Heart right ventricle (tissue), 16 donors: ENCODE measurements around the gene PCBP3. TPM values are rescaled to one million over a fixed set of nuclear protein-coding genes. Genes with fewer than 3 reads are reported as not detected.
A peak's percentile ranks its signal among the peaks of the same experiment; 100 is the strongest.

Experiments used
- ATAC-seq, 8 donors: fragments of 200-7000 bp; cut with Tn5 transposase; one replicate each; pipeline ENCODE4 v1.9.1; 2020; ENCODE audit warnings: mild to moderate bottlenecking in 8 of 8, moderate library complexity in 8 of 8, moderate number of reproducible peaks in 1 of 8
- DNase-seq, 2 donors: peaks; one replicate each; pipeline ENCODE4 v3.0.0-alpha.2; 2020
- H3K27ac ChIP-seq, 10 donors: fragments of 200-600 bp; sonication (generic) in 2 of 10; one replicate each; pipeline versions ENCODE4 v1.5.0 to v1.8.0; 2020 to 2022; ENCODE audit warnings: mild to moderate bottlenecking in 3 of 10
- H3K27me3 ChIP-seq, 7 donors: fragments of 200-600 bp; one replicate each; pipeline ENCODE4 v1.8.0; 2021 to 2022; ENCODE audit warnings: mild to moderate bottlenecking in 2 of 7
- H3K36me3 ChIP-seq, 9 donors: fragments of 200-600 bp; sonication (generic) in 1 of 9; one replicate each; pipeline versions ENCODE4 v1.5.0 to v1.8.0; 2020 to 2022; ENCODE audit warnings: mild to moderate bottlenecking in 2 of 9
- H3K4me1 ChIP-seq, 9 donors: fragments of 200-600 bp; sonication (generic) in 1 of 9; one replicate each; pipeline versions ENCODE4 v1.5.0 to v1.8.0; 2020 to 2022; ENCODE audit warnings: mild to moderate bottlenecking in 4 of 9
- H3K4me3 ChIP-seq, 10 donors: fragments of 200-600 bp; sonication (generic) in 2 of 10; one replicate each; pipeline versions ENCODE4 v1.5.0 to v1.8.0; 2020 to 2022; ENCODE audit warnings: mild to moderate bottlenecking in 7 of 10, moderate library complexity in 2 of 10
- H3K9me3 ChIP-seq, 11 donors: fragments of 200-600 bp in 10 of 11; sonication (generic) in 2 of 11; one replicate each; pipeline versions ENCODE4 v1.5.0 to v1.8.0; 2013 to 2022; ENCODE audit warnings: mild to moderate bottlenecking in 2 of 11, control low read depth in 1 of 11, moderate library complexity in 1 of 11
- WGBS, 2 donors: extraction: QIAGEN DNeasy Blood & Tissue Kit; methylation state at CpG; one replicate each; pipeline ENCODE4 v1.1.7; 2013; ENCODE audit warnings: inconsistent platforms in 1 of 2; 5-methylcytosine and 5-hydroxymethylcytosine counted together
- intact Hi-C, 10 donors: fragments of 100-400 bp; cut with DNase I; formaldehyde crosslinking; loops; one replicate each; pipeline versions ENCODE4 v1.11.1 to v1.14.2; 2022
- polyA plus RNA-seq, 2 donors: library from polyadenylated mRNA; stranded (reverse); fragments of 200-250 nt; gene quantifications; one replicate each; pipeline ENCODE4 v1.2.3, GENCODE V29; 2013
- total RNA-seq, 10 donors: library from RNA; stranded (reverse); fragmentation: NEBNext Ultra II Directional in 3 of 10; extraction: Animal tissue kit (Norgen Biotek cat#: 25700) in 3 of 10; gene quantifications; one replicate each; pipeline versions ENCODE4 v1.2.1 to v1.2.4, GENCODE V29; 2021 to 2023
- TF ChIP-seq, protein P1 (sequence below), 9 donors: fragments of 200-600 bp; sonication (generic) in 2 of 9; IDR thresholded peaks; one replicate each; pipeline versions ENCODE4 v1.5.0 to v1.8.0; 2021 to 2022; ENCODE audit warnings: antibody characterized with exemption in 9 of 9, mild to moderate bottlenecking in 5 of 9, moderate library complexity in 1 of 9
- donor health status: Arrhythmogenic right ventricular cardiomyopathy.
- donor health status: ischemic (EF 13 %, LVEDD 7.1; RV severe dilation, severe dysfunction).
- donor health status: healthy with polysubstance abuse.
- donor health status: DM: no; HTN: yes; CAD: no.
- donor health status: DM: no; HTN: no; CAD: no.
- donor health status: ischemic (EF 25% LVEDD 6.9; RV normal size, moderate dysfunction).
- donor health status: ischemic (EF 25% LVEDD 5.7; RV mildly dilated, moderate dysfunction).
- donor health status: healthy.
- donor health status: DM: yes; HTN: yes; CAD: no.
- donor health status: Ischemic cardiomyopathy.
- donor health status: ischemic (EF 35%, LVEDD 5.7; RV mildly dilated, moderate dysfunction).
- donor health status: nonischemic (EF 11% LVEDD 7.7; RV severe dilation, severe dysfunction).
- donor health status: DM: yes; HTN: yes; CAD: no.
- donor health status: PGD.
- donor health status: ischemic (EF 29% LVEDD 5.4; RV normal size, mild dysfunction).
- donor health status: nonischemic (EF 23%, LVEDD 6.1; RV moderate dilation, normal function).

Gene PCBP3
- total and polyA plus RNA-seq, 12 donors: 0.25 to 11.3 (median 1.2) TPM

DNA sequence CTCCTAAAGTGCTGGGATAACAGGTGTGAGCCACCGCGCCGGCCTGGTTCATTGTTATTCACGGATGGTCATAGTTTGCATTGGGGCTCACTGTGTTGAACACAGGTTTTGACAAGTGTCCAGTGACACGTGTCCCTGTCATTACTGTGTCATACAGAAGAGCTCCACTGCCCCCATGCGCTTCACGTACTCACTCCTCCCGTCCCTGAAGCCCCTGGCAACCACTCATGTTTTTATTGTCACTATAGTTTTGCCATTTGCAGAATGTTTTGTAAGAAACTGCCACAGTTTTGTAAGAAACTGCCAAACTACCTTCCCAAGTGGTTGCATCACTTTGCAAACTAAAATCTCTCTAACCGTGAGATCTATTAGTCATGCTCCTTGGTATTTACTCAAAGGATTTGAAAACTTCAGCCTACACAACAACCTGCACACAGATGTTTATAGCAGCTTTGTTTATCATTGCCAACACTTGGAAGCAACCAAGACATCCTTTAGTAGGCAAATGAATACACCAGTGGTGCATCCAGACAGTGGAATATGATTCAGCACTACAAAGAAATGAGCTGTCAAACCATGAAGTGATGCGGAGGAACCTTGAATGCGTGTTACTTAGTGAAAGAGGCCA is 174.9 kb downstream of the PCBP3 start:
- 78 to 79% methylated on average over 11 of the region's 11 CpGs for WGBS, 2 donors
- no peak overlapping the region for H3K27ac ChIP-seq
- no peak for ATAC-seq
- peaks cover 0 to 21% (median 0%) of the 10 kb centered on the region in 7 donors for H3K27me3 ChIP-seq
- no peaks in the 10 kb centered on the region for H3K9me3 ChIP-seq
- TF ChIP-seq, protein P1, sequence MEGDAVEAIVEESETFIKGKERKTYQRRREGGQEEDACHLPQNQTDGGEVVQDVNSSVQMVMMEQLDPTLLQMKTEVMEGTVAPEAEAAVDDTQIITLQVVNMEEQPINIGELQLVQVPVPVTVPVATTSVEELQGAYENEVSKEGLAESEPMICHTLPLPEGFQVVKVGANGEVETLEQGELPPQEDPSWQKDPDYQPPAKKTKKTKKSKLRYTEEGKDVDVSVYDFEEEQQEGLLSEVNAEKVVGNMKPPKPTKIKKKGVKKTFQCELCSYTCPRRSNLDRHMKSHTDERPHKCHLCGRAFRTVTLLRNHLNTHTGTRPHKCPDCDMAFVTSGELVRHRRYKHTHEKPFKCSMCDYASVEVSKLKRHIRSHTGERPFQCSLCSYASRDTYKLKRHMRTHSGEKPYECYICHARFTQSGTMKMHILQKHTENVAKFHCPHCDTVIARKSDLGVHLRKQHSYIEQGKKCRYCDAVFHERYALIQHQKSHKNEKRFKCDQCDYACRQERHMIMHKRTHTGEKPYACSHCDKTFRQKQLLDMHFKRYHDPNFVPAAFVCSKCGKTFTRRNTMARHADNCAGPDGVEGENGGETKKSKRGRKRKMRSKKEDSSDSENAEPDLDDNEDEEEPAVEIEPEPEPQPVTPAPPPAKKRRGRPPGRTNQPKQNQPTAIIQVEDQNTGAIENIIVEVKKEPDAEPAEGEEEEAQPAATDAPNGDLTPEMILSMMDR (IDR thresholded peaks at IDR 0.05): no peak
- intact Hi-C loops: loop anchor here in 1 of 10 donors (10.0 kb wide), 1 partner anchor 364 kb away; no protein-coding TSS in a partner anchor
- no peak overlapping the region for H3K4me3 ChIP-seq
- DNase-seq: no peak
- no peaks in the 10 kb centered on the region for H3K36me3 ChIP-seq
- H3K4me1 ChIP-seq: peaks cover 0 to 19% (median 0%) of the 10 kb centered on the region in 9 donors

- H3K36me3 ChIP-seq: no peaks in the 10 kb centered on the region
- TF ChIP-seq, protein P1 (IDR thresholded peaks at IDR 0.05): no peak
- DNase-seq (no peak), ATAC-seq (no peak)
- H3K27me3 ChIP-seq: peaks cover 0 to 19% (median 0%) of the 10 kb centered on the region in 7 donors
- 69 to 74% methylated on average over 8 of the region's 8 CpGs for WGBS, 2 donors
- no peaks in the 10 kb centered on the region for H3K9me3 ChIP-seq
- H3K4me1 ChIP-seq: peaks cover 0 to 19% (median 0%) of the 10 kb centered on the region in 9 donors
- intact Hi-C loops: loop anchor here in 1 of 10 donors (10.0 kb wide), 1 partner anchor 364 kb away; no protein-coding TSS in a partner anchor
- H3K27ac ChIP-seq: no peak overlapping the region
- no peak overlapping the region for H3K4me3 ChIP-seq
Observed at GRCh38 chr21:45818904-45819285, 175.4 kb downstream of the PCBP3 start.

DNA sequence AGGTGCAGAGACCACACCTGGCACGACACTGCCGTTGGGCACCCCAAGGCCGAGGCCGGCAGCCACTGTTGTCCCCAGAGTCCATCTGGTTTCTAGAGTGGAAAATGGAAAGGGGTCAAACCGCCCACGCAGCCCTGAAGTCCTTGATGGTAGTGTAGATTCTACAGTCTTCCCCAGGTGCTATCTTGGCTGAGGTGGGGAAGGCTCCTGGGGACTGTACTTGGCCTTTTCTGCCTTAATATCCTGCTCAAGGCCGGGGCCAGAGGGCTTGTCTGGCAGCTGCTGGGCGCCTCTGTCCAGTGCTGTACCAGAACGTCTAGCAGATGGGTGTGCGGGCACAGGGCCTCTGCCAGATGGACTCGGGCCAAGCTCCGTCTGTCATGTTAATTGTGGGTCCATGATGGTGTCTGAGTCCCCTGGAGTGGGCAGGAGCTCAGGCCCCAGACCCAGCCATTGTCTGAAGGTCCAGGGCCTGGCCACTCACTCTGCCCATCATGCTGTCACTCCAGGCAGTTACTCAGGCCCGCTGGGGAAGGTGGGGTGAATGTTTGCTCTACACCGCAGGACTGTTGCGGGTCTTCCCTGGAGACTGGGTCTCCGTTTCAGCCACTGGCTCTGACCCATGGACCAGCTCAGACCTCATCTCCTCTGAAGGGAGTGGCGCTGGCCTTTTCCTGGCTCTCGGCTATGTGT is 176.1 kb downstream of the PCBP3 start:
- peaks cover 0 to 19% (median 0%) of the 10 kb centered on the region in 9 donors for H3K4me1 ChIP-seq
- no peaks in the 10 kb centered on the region for H3K36me3 ChIP-seq
- ATAC-seq (peak in 2 of 8 donors; percentile 6 to 19), DNase-seq (no peak)
- H3K27me3 ChIP-seq: peaks cover 0 to 19% (median 0%) of the 10 kb centered on the region in 7 donors
- 81 to 82% methylated on average over 18 of the region's 18 CpGs for WGBS, 2 donors
- TF ChIP-seq, protein P1 (IDR thresholded peaks at IDR 0.05): no peak
- intact Hi-C loops: loop anchor here (1.0 to 10.0 kb wide), 11 partner anchors 105 to 927 kb away; partner anchors contain the start of gene SLX9 (in 1 of the 10)
- no peak overlapping the region for H3K4me3 ChIP-seq
- H3K9me3 ChIP-seq: no peaks in the 10 kb centered on the region
- H3K27ac ChIP-seq: no peak overlapping the region

GRCh38 chr21:45820171-45821091 is 176.9 kb downstream of the PCBP3 start:
- peaks cover 0 to 19% (median 0%) of the 10 kb centered on the region in 9 donors for H3K4me1 ChIP-seq
- no peak overlapping the region for H3K4me3 ChIP-seq
- intact Hi-C loops: loop anchor here (1.0 to 10.0 kb wide), 10 partner anchors 104 to 928 kb away; partner anchors contain the start of gene SLX9 (in 1 of the 10)
- DNase-seq (peak; percentile 64 to 82), ATAC-seq (peak; percentile 83 to 90 (median 87))
- TF ChIP-seq, protein P1 (IDR thresholded peaks at IDR 0.05): peak; percentile 63 to 90 (median 81)
- no peaks in the 10 kb centered on the region for H3K36me3 ChIP-seq
- peaks cover 0 to 26% (median 0%) of the 10 kb centered on the region in 7 donors for H3K27me3 ChIP-seq
- H3K9me3 ChIP-seq: no peaks in the 10 kb centered on the region
- no peak overlapping the region for H3K27ac ChIP-seq
- WGBS, 2 donors: 40 to 44% methylated on average over 31 of the region's 31 CpGs
